NOMO-1 (cell line): ENCODE data around the gene ADK.
"Not testable (repeated sequence)": the region's sequence is repeated elsewhere in the genome, so short reads cannot be mapped to it uniquely, and the experiment has no call there.

ENCODE experiments used
- DNase-seq, 2 experiments: peaks; one replicate each; lab custom pipeline; 2025; ENCODE audit not compliant: unreplicated experiment in 2 of 2; lab: John Stamatoyannopoulos, UW

The ADK gene

GRCh38 chr10:74523199-74523598 lies 372.2 kb downstream of the ADK start:
- DNase-seq, result no peak

- DNase-seq, result no peak
Observed at GRCh38 chr10:74525885-74526284, 374.9 kb downstream of the ADK start.

- not testable (repeated sequence) for DNase-seq
Observed at GRCh38 chr10:74527611-74528010, 376.6 kb downstream of the ADK start.

- no peak for DNase-seq
Observed at GRCh38 chr10:74529205-74529604, 378.2 kb downstream of the ADK start.

GRCh38 chr10:74530981-74531380 lies 380.0 kb downstream of the ADK start:
- no peak for DNase-seq

- DNase-seq, result no peak
Observed at GRCh38 chr10:74539317-74539716, 388.3 kb downstream of the ADK start.

GRCh38 chr10:74541375-74541774 lies 390.4 kb downstream of the ADK start:
- no peak for DNase-seq

GRCh38 chr10:74542077-74542476 lies 391.1 kb downstream of the ADK start:
- no peak for DNase-seq

- DNase-seq, result no peak
Observed at GRCh38 chr10:74543276-74543675, 392.3 kb downstream of the ADK start.

- DNase-seq, result no peak
Observed at GRCh38 chr10:74544106-74544505, 393.1 kb downstream of the ADK start.

GRCh38 chr10:74548676-74549075 lies 397.7 kb downstream of the ADK start:
- DNase-seq, result no peak

- no peak for DNase-seq
Observed at GRCh38 chr10:74556072-74556705, 405.2 kb downstream of the ADK start.

- no peak for DNase-seq
Observed at GRCh38 chr10:74557098-74557497, 406.1 kb downstream of the ADK start.

- no peak for DNase-seq
Observed at GRCh38 chr10:74558403-74558802, 407.4 kb downstream of the ADK start.

GRCh38 chr10:74558897-74559296 lies 407.9 kb downstream of the ADK start:
- no peak for DNase-seq

GRCh38 chr10:74568896-74569295 lies 417.9 kb downstream of the ADK start:
- not testable (repeated sequence) for DNase-seq

GRCh38 chr10:74573497-74573896 lies 422.5 kb downstream of the ADK start:
- DNase-seq, result not testable (repeated sequence)

GRCh38 chr10:74575191-74575720 lies 424.2 kb downstream of the ADK start:
- DNase-seq, result no peak

GRCh38 chr10:74575912-74576311 lies 424.9 kb downstream of the ADK start:
- DNase-seq, result no peak

- DNase-seq, result no peak
Observed at GRCh38 chr10:74576586-74576985, 425.6 kb downstream of the ADK start.

- not testable (repeated sequence) for DNase-seq
Observed at GRCh38 chr10:74580438-74580837, 429.4 kb downstream of the ADK start.

- DNase-seq, result no peak
Observed at GRCh38 chr10:74582566-74582965, 431.5 kb downstream of the ADK start.
